Fibroblast of lung (primary cell): ENCODE results near the gene PSMD2. TPM values are rescaled to one million over a fixed set of nuclear protein-coding genes. Genes with fewer than 3 reads are reported as not detected.

Experiments
- DNase-seq, 2 donors: peaks; one replicate each; pipeline versions ENCODE4 v3.0.0 to v3.0.0-alpha.2; 2010; ENCODE audit warnings: low read depth in 2 of 2
- H2AFZ ChIP-seq: 2 replicates; pipeline ENCODE4 v1.5.1; 2012; ENCODE audit warnings: low read length, control low read depth, inconsistent platforms
- H3K27ac ChIP-seq: 2 replicates; pipeline ENCODE4 v1.5.1; 2011; ENCODE audit warnings: low read length, control low read depth; ENCODE audit not compliant: insufficient read depth
- H3K27me3 ChIP-seq: 2 replicates; pipeline ENCODE4 v1.5.1; 2011; ENCODE audit warnings: mild to moderate bottlenecking, low read length; ENCODE audit not compliant: control insufficient read depth, insufficient read depth
- H3K36me3 ChIP-seq: 2 replicates; pipeline ENCODE4 v1.5.1; 2011; ENCODE audit warnings: low read length; ENCODE audit not compliant: control insufficient read depth, insufficient read depth
- H3K4me1 ChIP-seq: 2 replicates; pipeline ENCODE4 v1.5.1; 2011; ENCODE audit warnings: low read length; ENCODE audit not compliant: control insufficient read depth, insufficient read depth; ENCODE audit errors: extremely low read depth
- H3K4me2 ChIP-seq: 2 replicates; pipeline ENCODE4 v1.5.1; 2011; ENCODE audit warnings: low read length, control low read depth; ENCODE audit not compliant: insufficient read depth; ENCODE audit errors: extremely low read depth
- H3K4me3 ChIP-seq, 4 experiments: fragments of 200-600 bp in 1 of 4; sonication (generic) in 1 of 4; replicated peaks in 1 of 4; 2 replicates each; pipeline ENCODE4 v1.5.1; 2011 to 2016; ENCODE audit warnings: low read length in 4 of 4, low read depth in 3 of 4, mild to moderate bottlenecking in 3 of 4, control low read depth in 2 of 4, inconsistent platforms in 1 of 4, mixed read lengths in 1 of 4; ENCODE audit not compliant: insufficient read depth in 1 of 4; ENCODE audit errors: control extremely low read depth in 1 of 4
- H3K79me2 ChIP-seq: 2 replicates; pipeline ENCODE4 v1.5.1; 2012; ENCODE audit warnings: mild to moderate bottlenecking, low read length, inconsistent platforms; ENCODE audit not compliant: control insufficient read depth, insufficient read depth
- H3K9ac ChIP-seq: 2 replicates; pipeline ENCODE4 v1.5.1; 2011; ENCODE audit warnings: mild to moderate bottlenecking, low read length, control low read depth; ENCODE audit not compliant: insufficient read depth
- H3K9me3 ChIP-seq: 2 replicates; pipeline ENCODE4 v1.5.1; 2012; ENCODE audit warnings: low read depth, low read length; ENCODE audit not compliant: control insufficient read depth, insufficient read depth
- H4K20me1 ChIP-seq: 2 replicates; pipeline ENCODE4 v1.5.1; 2011; ENCODE audit warnings: low read length; ENCODE audit not compliant: control insufficient read depth, insufficient read depth; ENCODE audit errors: extremely low read depth
- EZH2 ChIP-seq: IDR thresholded peaks from 2 replicates; pipeline ENCODE4 v1.5.1; 2012; ENCODE audit warnings: low read length, control low read depth, mild to moderate bottlenecking; ENCODE audit errors: missing control alignments
- polyA plus RNA-seq, 2 donors: library from polyadenylated mRNA; depleted of rRNA in 1 of 2; stranded (reverse) in 1 of 2; unstranded in 1 of 2; fragments of >200 nt; gene quantifications; 2 replicates each; pipeline ENCODE4 v1.2.1, GENCODE V29; 2011 to 2012; ENCODE audit warnings: missing spikeins in 1 of 2
- total RNA-seq: library from RNA; depleted of rRNA; stranded (reverse); fragments of >200 nt; gene quantifications from 2 replicates; pipeline ENCODE4 v1.2.1, GENCODE V29; 2014
- TF ChIP-seq, protein P1 (sequence below), 2 donors: IDR thresholded peaks in 1 of 2; conservative IDR thresholded peaks in 1 of 2; 1 replicate in 1 of 2; 2 replicates in 1 of 2; pipeline ENCODE4 v1.5.1; 2011 to 2012; ENCODE audit warnings: low read length in 2 of 2, control low read depth in 1 of 2, inconsistent platforms in 1 of 2, low read depth in 1 of 2, mild to moderate bottlenecking in 1 of 2

Gene PSMD2
- total and polyA plus RNA-seq, 2 donors (not counting 1 experiment from before 2014, with no cell fraction given) = 188 to 429 TPM

DNA sequence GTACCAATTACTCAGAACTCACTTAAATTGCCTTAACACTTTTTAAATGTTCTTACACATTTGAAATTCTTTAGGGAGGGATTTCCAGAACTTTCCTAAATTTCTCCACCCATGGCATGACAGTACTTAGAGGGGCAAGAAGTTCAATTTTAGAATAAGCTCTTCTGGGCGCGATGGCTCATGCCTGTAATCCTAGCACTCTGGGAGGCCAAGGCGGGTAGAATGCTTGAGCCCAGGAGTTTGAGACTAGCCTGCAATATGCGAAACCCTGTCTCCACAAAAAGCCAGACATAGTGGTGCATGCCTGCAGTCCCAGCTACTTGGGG is 49.0 kb downstream of the PSMD2 start:
- no peak overlapping the region for H3K4me3 ChIP-seq
- H3K36me3 ChIP-seq = peaks cover 7% of the 10 kb centered on the region
- H3K9ac ChIP-seq = no peak overlapping the region
- H3K27me3 ChIP-seq = no peaks in the 10 kb centered on the region
- peaks cover 2% of the 10 kb centered on the region for H3K4me1 ChIP-seq
- no peaks in the 10 kb centered on the region for H3K79me2 ChIP-seq
- H3K9me3 ChIP-seq = no peaks in the 10 kb centered on the region
- no peak for DNase-seq
- H3K27ac ChIP-seq = no peak overlapping the region
- H4K20me1 ChIP-seq = no peaks in the 10 kb centered on the region
- no peak for TF ChIP-seq EZH2
- TF ChIP-seq, protein P1, sequence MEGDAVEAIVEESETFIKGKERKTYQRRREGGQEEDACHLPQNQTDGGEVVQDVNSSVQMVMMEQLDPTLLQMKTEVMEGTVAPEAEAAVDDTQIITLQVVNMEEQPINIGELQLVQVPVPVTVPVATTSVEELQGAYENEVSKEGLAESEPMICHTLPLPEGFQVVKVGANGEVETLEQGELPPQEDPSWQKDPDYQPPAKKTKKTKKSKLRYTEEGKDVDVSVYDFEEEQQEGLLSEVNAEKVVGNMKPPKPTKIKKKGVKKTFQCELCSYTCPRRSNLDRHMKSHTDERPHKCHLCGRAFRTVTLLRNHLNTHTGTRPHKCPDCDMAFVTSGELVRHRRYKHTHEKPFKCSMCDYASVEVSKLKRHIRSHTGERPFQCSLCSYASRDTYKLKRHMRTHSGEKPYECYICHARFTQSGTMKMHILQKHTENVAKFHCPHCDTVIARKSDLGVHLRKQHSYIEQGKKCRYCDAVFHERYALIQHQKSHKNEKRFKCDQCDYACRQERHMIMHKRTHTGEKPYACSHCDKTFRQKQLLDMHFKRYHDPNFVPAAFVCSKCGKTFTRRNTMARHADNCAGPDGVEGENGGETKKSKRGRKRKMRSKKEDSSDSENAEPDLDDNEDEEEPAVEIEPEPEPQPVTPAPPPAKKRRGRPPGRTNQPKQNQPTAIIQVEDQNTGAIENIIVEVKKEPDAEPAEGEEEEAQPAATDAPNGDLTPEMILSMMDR (conservative IDR thresholded peaks at IDR 0.05 in 1 of 2, IDR thresholded peaks at IDR 0.05 in 1 of 2; ENCODE audit: low read depth in 1 of 2, low read length in 2 of 2) = no peak
- H2AFZ ChIP-seq = no peak overlapping the region
- no peak overlapping the region for H3K4me2 ChIP-seq

DNA sequence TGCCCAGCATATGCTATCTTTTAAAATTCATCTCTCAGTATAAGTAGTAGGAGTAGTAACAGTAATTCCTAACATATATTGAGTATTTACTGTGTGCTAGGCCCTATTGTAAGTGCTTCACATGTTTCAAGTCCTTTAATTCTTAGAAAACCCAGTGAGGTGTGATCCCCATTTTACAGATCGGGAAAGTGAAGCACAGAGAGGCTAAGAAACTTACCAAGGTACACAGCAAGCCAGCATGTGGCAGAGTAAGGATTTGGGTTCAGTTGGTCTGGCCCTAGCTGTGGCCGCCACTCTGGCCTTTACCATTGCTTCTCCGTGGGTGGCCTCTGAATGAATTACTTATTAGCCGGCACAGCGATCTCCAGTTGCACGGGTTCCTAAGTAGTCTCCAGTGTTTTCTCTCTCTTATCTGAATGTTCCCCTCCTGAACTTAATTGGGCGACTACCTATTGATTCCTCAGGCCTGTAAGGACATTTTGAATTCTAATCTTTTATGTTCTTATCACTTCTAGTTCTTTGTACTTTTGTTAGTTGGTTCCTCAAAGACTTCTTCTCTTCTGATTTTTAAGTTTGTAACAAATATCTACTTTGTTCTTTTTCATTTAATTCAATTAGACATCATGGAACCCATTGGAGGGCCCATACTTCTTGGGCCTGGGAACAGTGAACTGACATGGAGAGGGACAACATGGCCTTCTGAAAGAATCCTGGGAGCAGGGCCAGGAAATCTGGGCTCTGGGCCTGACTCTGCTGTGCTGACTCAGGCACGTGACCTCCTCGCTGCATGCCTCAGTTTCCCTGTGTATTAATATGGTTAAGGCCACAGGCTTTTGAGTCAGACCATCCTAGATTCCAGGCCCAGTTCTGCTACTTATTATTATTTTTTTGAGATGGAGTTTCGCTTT is 50.8 kb downstream of the PSMD2 start:
- Histone ChIP-seq H3K27ac (no peak overlapping the region), H3K9ac (no peak overlapping the region), H3K4me2 (no peak overlapping the region), H3K79me2 (no peaks in the 10 kb centered on the region), H3K4me3 (no peak overlapping the region), H3K9me3 (no peaks in the 10 kb centered on the region), H4K20me1 (no peaks in the 10 kb centered on the region), H3K4me1 (no peaks in the 10 kb centered on the region), H3K36me3 (peaks cover 7% of the 10 kb centered on the region), H2AFZ (no peak overlapping the region), H3K27me3 (no peaks in the 10 kb centered on the region)
- no peak for DNase-seq
- TF ChIP-seq, protein P1 (conservative IDR thresholded peaks at IDR 0.05 in 1 of 2, IDR thresholded peaks at IDR 0.05 in 1 of 2; ENCODE audit: low read depth in 1 of 2, low read length in 2 of 2) = no peak
- TF ChIP-seq EZH2 = no peak

DNA sequence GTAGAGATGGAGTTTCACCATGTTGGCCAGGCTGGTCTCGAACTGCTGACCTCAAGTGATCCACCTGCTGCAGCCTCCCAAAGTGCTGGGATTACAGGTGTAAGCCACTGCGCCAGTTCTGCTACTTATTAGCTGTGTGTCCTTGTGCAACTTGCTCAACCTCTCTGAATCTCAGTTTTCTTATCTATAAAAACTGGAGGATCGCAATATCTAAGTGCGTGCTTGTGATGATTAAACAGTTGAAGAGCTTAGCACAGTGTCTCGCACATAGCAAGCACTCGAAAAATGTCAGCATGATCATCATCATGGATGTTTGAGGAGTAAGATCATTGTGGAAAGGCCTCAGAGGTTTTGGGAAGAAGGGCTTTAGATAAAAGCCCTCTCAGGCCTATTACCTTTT is 51.6 kb downstream of the PSMD2 start:
- H2AFZ ChIP-seq = no peak overlapping the region
- no peaks in the 10 kb centered on the region for H3K4me1 ChIP-seq
- no peak overlapping the region for H3K9ac ChIP-seq
- no peak overlapping the region for H3K4me2 ChIP-seq
- TF ChIP-seq, protein P1 (conservative IDR thresholded peaks at IDR 0.05 in 1 of 2, IDR thresholded peaks at IDR 0.05 in 1 of 2; ENCODE audit: low read depth in 1 of 2, low read length in 2 of 2) = no peak
- no peak for TF ChIP-seq EZH2
- no peaks in the 10 kb centered on the region for H4K20me1 ChIP-seq
- no peak for DNase-seq
- no peak overlapping the region for H3K4me3 ChIP-seq
- H3K79me2 ChIP-seq = no peaks in the 10 kb centered on the region
- H3K27ac ChIP-seq = no peak overlapping the region
- H3K36me3 ChIP-seq = peaks cover 9% of the 10 kb centered on the region
- H3K9me3 ChIP-seq = no peaks in the 10 kb centered on the region
- no peaks in the 10 kb centered on the region for H3K27me3 ChIP-seq
